GM23338 (cell line): ENCODE data around the gene LPP. TPM values are rescaled to one million over a fixed set of nuclear protein-coding genes. Genes with fewer than 3 reads are reported as not detected.

Experiments used
- ATAC-seq: fragments of 200-7000 bp; cut with Tn5 transposase; 3 replicates; pipeline ENCODE4 v1.9.1; 2020
- DNase-seq: peaks from one replicate; pipeline ENCODE4 v3.0.0-alpha.2; 2015; ENCODE audit warnings: low spot score
- H2AFZ ChIP-seq: fragments of 200-600 bp; sonication (generic); 2 replicates; pipeline ENCODE4 v1.8.0; 2016; ENCODE audit warnings: antibody characterized with exemption, mild to moderate bottlenecking, moderate library complexity
- H3F3A ChIP-seq: fragments of 200-600 bp; sonication (generic); replicated peaks from 2 replicates; pipeline ENCODE4 v1.8.0; 2017; ENCODE audit warnings: antibody characterized with exemption, mixed run types, low read depth
- H3K27ac ChIP-seq: fragments of 200-600 bp; sonication (generic); 2 replicates; pipeline ENCODE4 v1.6.1; 2016; ENCODE audit warnings: low read depth
- H3K27me3 ChIP-seq: fragments of 200-600 bp; sonication (generic); 2 replicates; pipeline ENCODE4 v1.8.0; 2016; ENCODE audit warnings: mild to moderate bottlenecking, mixed run types, moderate library complexity; ENCODE audit not compliant: insufficient read depth
- H3K36me3 ChIP-seq: fragments of 200-600 bp; sonication (generic); 2 replicates; pipeline ENCODE4 v1.8.0; 2016; ENCODE audit warnings: mild to moderate bottlenecking; ENCODE audit not compliant: insufficient read depth
- H3K4me1 ChIP-seq: fragments of 200-600 bp; sonication (generic); 2 replicates; pipeline ENCODE4 v1.8.0; 2016; ENCODE audit warnings: mild to moderate bottlenecking, moderate library complexity; ENCODE audit not compliant: insufficient read depth
- H3K4me2 ChIP-seq: fragments of 200-600 bp; sonication (generic); 2 replicates; pipeline ENCODE4 v1.7.1; 2017; ENCODE audit warnings: mixed run types
- H3K4me3 ChIP-seq: fragments of 200-600 bp; sonication (generic); 2 replicates; pipeline ENCODE4 v1.6.1; 2016; ENCODE audit warnings: mixed run types
- H3K79me2 ChIP-seq: fragments of 200-600 bp; sonication (generic); replicated peaks from 2 replicates; pipeline ENCODE4 v1.8.0; 2017; ENCODE audit warnings: mild to moderate bottlenecking; ENCODE audit not compliant: insufficient read depth
- H3K9me2 ChIP-seq: fragments of 200-600 bp; sonication (generic); 2 replicates; pipeline ENCODE4 v1.8.0; 2017; ENCODE audit not compliant: insufficient read depth
- H4K20me1 ChIP-seq: fragments of 200-600 bp; sonication (generic); replicated peaks from 2 replicates; pipeline ENCODE4 v1.8.0; 2017; ENCODE audit warnings: mild to moderate bottlenecking; ENCODE audit not compliant: insufficient read depth
- H3K27ac Mint-ChIP-seq: 2 replicates; pipeline ENCODE4 v1.8.0; 2020; ENCODE audit warnings: inconsistent platforms, mild to moderate bottlenecking, moderate library complexity, mixed read lengths
- H3K27me3 Mint-ChIP-seq: 3 replicates; pipeline ENCODE4 v1.8.0; 2022; ENCODE audit warnings: low read depth, mild to moderate bottlenecking, moderate library complexity, mixed read lengths, inconsistent platforms; ENCODE audit not compliant: insufficient read depth, poor library complexity
- H3K36me3 Mint-ChIP-seq: 3 replicates; pipeline ENCODE4 v1.8.0; 2021; ENCODE audit warnings: low read depth, mild to moderate bottlenecking, inconsistent platforms, moderate library complexity, mixed read lengths
- H3K4me1 Mint-ChIP-seq: 3 replicates; pipeline ENCODE4 v1.8.0; 2020; ENCODE audit warnings: mild to moderate bottlenecking, inconsistent platforms, mixed read lengths
- H3K4me3 Mint-ChIP-seq: 3 replicates; pipeline ENCODE4 v1.8.0; 2021; ENCODE audit warnings: moderate library complexity, mild to moderate bottlenecking, inconsistent platforms, mixed read lengths
- H3K9me3 Mint-ChIP-seq: 3 replicates; pipeline ENCODE4 v1.8.0; 2020; ENCODE audit warnings: moderate library complexity, mild to moderate bottlenecking, inconsistent platforms, mixed read lengths
- CREB1 ChIP-seq: fragments of 250-450 bp; sonication (Bioruptor Pico); IDR thresholded peaks from 2 replicates; pipeline ENCODE4 v1.5.0; 2020; ENCODE audit warnings: low read depth, mild to moderate bottlenecking, moderate library complexity
- ETS1 ChIP-seq: IDR thresholded peaks from 2 replicates; pipeline ENCODE4 v1.6.1; 2016; ENCODE audit warnings: antibody characterized with exemption
- EZH2 ChIP-seq: fragments of 200-600 bp; sonication (generic); IDR thresholded peaks from one replicate; pipeline ENCODE4 v1.8.0; 2017; ENCODE audit warnings: antibody characterized with exemption, mild to moderate bottlenecking, low read depth; ENCODE audit not compliant: unreplicated experiment
- EZH2phosphoT487 ChIP-seq: fragments of 200-600 bp; sonication (generic); IDR thresholded peaks from one replicate; pipeline ENCODE4 v1.8.1; 2018; ENCODE audit warnings: antibody characterized with exemption; ENCODE audit not compliant: unreplicated experiment
- JUNB ChIP-seq: IDR thresholded peaks from one replicate; pipeline ENCODE4 v1.6.1; 2016; ENCODE audit warnings: antibody characterized with exemption; ENCODE audit not compliant: unreplicated experiment
- NANOG ChIP-seq: IDR thresholded peaks from 2 replicates; pipeline ENCODE4 v1.6.1; 2016; ENCODE audit warnings: antibody characterized with exemption, borderline replicate concordance
- POLR2AphosphoS5 ChIP-seq: IDR thresholded peaks from 2 replicates; pipeline ENCODE4 v1.6.1; 2016; ENCODE audit warnings: antibody characterized with exemption, low read depth
- REST ChIP-seq: IDR thresholded peaks from one replicate; pipeline ENCODE4 v1.6.1; 2018; ENCODE audit warnings: antibody characterized with exemption; ENCODE audit not compliant: unreplicated experiment
- STAT1 ChIP-seq: IDR thresholded peaks from one replicate; pipeline ENCODE4 v1.6.1; 2016; ENCODE audit warnings: antibody characterized with exemption; ENCODE audit not compliant: unreplicated experiment
- ZNF114 ChIP-seq: fragments of 250-450 bp; sonication (Bioruptor Pico); IDR thresholded peaks from 2 replicates; pipeline ENCODE4 v1.5.0; 2020; ENCODE audit warnings: mild to moderate bottlenecking, moderate library complexity
- ZNF331 ChIP-seq: fragments of 250-450 bp; sonication (Bioruptor Pico); IDR thresholded peaks from 2 replicates; pipeline ENCODE4 v1.5.0; 2020; ENCODE audit warnings: low read depth, mild to moderate bottlenecking, moderate library complexity
- polyA plus RNA-seq: library from polyadenylated mRNA; unstranded; fragments of >200 nt; fragmentation: Nextera tagmentation; extraction: Ambion mirVana; gene quantifications from 2 replicates; pipeline ENCODE4 v1.2.1, GENCODE V29; 2016
- total RNA-seq: library from RNA; depleted of rRNA; stranded (reverse); fragments of >200 nt; shearing (Covaris generic); gene quantifications from 2 replicates; pipeline ENCODE4 v1.2.3, GENCODE V29; 2014

LPP gene
- total and polyA plus RNA-seq, 2 experiments from 2014 or later, result 23.0 to 35.2 TPM

- TF ChIP-seq ZNF114 (CRISPR knock-in tag) (no peak), NANOG (no peak), EZH2phosphoT487 (no peak), ZNF331 (CRISPR knock-in tag) (no peak), REST (no peak), ETS1 (no peak), CREB1 (no peak), JUNB (no peak), STAT1 (no peak)
These were observed 781.0 kb downstream of the LPP start (continued) for GRCh38 chr3:188934989-188935388.

- Histone ChIP-seq H3K9me2 (peaks cover 8% of the 10 kb centered on the region), H2AFZ (no peak overlapping the region), H3K4me2 (peak overlapping the region; percentile 10; the same call in 1 of the 2 replicates), H3K27me3 (no peaks in the 10 kb centered on the region), H3K4me3 (no peak overlapping the region), H3K79me2 (no peaks in the 10 kb centered on the region), H3K4me1 (peaks cover 13% of the 10 kb centered on the region; the same call in 1 of the 2 replicates), H3K36me3 (no peaks in the 10 kb centered on the region), H4K20me1 (no peaks in the 10 kb centered on the region), H3F3A (no peaks in the 10 kb centered on the region), H3K27ac (peak overlapping the region; percentile 29)
- DNase-seq (no peak), ATAC-seq (no peak)
- Mint-ChIP-seq H3K4me3 (no peak overlapping the region), H3K27me3 (no peaks in the 10 kb centered on the region), H3K9me3 (peaks cover 3% of the 10 kb centered on the region; the same call in 2 of the 3 replicates), H3K36me3 (peaks cover 5% of the 10 kb centered on the region; the same call in 1 of the 3 replicates), H3K4me1 (peaks cover 17% of the 10 kb centered on the region), H3K27ac (no peak overlapping the region; the same call in 1 of the 2 replicates)
- no peak for TF ChIP-seq ZNF114 (CRISPR knock-in tag)
- no peak for TF ChIP-seq NANOG
- no peak for TF ChIP-seq STAT1
- TF ChIP-seq REST, result no peak
- TF ChIP-seq CREB1, result no peak
- TF ChIP-seq POLR2AphosphoS5, result no peak
- TF ChIP-seq EZH2, result no peak
- no peak for TF ChIP-seq ETS1
- no peak for TF ChIP-seq EZH2phosphoT487
- TF ChIP-seq ZNF331 (CRISPR knock-in tag), result no peak
- TF ChIP-seq JUNB, result no peak
These were observed 782.7 kb downstream of the LPP start for GRCh38 chr3:188936597-188937107.
